ENCODE results near the gene ELF4. TPM values are rescaled to one million over a fixed set of nuclear protein-coding genes. Genes with fewer than 3 reads are reported as not detected.

ELF4 gene
- total RNA-seq, 4 donors from 2014 or later, result 4.5 to 9.5 (median 7.5) TPM

DNA sequence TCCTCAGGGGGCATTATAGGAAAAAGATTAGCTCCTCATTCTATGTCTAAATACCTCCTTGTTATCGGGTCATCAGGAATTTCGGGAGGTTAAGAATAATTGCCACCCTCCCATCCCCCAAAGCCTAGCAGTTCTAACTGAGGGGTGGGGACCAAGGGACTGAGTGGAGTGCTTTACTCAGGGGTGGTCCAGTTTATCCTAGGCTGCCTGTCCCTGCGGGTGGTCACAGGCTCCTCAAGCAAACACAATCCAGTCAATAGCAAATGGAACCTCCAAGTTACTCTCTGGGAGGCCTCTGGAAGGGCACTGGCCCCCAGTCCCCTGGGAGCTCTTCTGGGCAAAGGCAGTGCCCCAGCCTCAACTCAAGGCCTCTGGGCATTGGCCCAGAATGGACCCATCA, 6.7 kb downstream of the ELF4 start:
- no peaks in the 10 kb centered on the region for H3K9me3 ChIP-seq
- WGBS, 2 donors (ENCODE audit: low coverage in 1 of 2), result 75 to 79% methylated on average over 2 of the region's 3 CpGs
- TF ChIP-seq, protein P1, sequence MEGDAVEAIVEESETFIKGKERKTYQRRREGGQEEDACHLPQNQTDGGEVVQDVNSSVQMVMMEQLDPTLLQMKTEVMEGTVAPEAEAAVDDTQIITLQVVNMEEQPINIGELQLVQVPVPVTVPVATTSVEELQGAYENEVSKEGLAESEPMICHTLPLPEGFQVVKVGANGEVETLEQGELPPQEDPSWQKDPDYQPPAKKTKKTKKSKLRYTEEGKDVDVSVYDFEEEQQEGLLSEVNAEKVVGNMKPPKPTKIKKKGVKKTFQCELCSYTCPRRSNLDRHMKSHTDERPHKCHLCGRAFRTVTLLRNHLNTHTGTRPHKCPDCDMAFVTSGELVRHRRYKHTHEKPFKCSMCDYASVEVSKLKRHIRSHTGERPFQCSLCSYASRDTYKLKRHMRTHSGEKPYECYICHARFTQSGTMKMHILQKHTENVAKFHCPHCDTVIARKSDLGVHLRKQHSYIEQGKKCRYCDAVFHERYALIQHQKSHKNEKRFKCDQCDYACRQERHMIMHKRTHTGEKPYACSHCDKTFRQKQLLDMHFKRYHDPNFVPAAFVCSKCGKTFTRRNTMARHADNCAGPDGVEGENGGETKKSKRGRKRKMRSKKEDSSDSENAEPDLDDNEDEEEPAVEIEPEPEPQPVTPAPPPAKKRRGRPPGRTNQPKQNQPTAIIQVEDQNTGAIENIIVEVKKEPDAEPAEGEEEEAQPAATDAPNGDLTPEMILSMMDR (IDR thresholded peaks at IDR 0.05), result no peak
- no peak for TF ChIP-seq EP300 (IDR thresholded peaks at IDR 0.05)
- no peak for TF ChIP-seq POLR2AphosphoS5 (IDR thresholded peaks at IDR 0.05)
- TF ChIP-seq POLR2A (IDR thresholded peaks at IDR 0.05), result no peak
- ATAC-seq, result no peak
- no peaks in the 10 kb centered on the region for H3K36me3 ChIP-seq
- H3K4me1 ChIP-seq, result peaks cover 0 to 32% (median 0%) of the 10 kb centered on the region in 3 donors
- H3K27ac ChIP-seq, result peak overlapping the region in 1 of 4 donors; percentile 15
- H3K4me3 ChIP-seq, result no peak overlapping the region
- no peaks in the 10 kb centered on the region for H3K27me3 ChIP-seq

DNA sequence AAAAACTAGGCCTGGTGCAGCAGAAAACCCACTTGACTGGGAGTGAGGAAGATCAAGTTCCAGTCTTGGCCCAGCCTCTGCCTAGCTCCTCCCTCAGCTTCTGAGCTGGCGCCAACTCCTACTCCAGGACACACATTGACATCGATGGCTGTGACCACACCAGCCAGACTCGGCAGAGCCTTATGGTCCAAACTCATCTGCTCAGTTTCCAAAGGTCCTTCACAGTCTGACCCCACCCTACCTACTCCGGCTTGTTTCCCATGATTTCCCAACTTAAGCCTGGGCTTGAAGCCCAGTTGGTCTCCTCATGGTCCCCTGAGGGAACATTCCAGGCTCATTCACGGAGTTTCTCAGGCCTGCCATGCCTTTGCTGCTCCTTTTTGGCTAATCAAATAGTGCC, 10.1 kb downstream of the ELF4 start:
- H3K36me3 ChIP-seq, result no peaks in the 10 kb centered on the region

GRCh38 chrX:130098210-130098552, 12.1 kb downstream of the ELF4 start:
- H3K36me3 ChIP-seq, result no peaks in the 10 kb centered on the region
- H3K4me3 ChIP-seq, result no peak overlapping the region
- TF ChIP-seq POLR2A (IDR thresholded peaks at IDR 0.05), result no peak
- no peak for TF ChIP-seq POLR2AphosphoS5 (IDR thresholded peaks at IDR 0.05)
- TF ChIP-seq, protein P1 (IDR thresholded peaks at IDR 0.05), result no peak
- no peak for TF ChIP-seq EP300 (IDR thresholded peaks at IDR 0.05)
- H3K27ac ChIP-seq, result peak overlapping the region in 1 of 4 donors; percentile 24
- H3K27me3 ChIP-seq, result no peaks in the 10 kb centered on the region
- H3K9me3 ChIP-seq, result no peaks in the 10 kb centered on the region
- ATAC-seq, result no peak
- WGBS, 2 donors (ENCODE audit: low coverage in 1 of 2), result no CpG with 5 or more reads among the region's 5 CpGs
- peaks cover 0 to 23% (median 4%) of the 10 kb centered on the region in 3 donors for H3K4me1 ChIP-seq

More for the DNA sequence above, 10.1 kb downstream of the ELF4 start:
- WGBS, 2 donors (ENCODE audit: low coverage in 1 of 2), result 0 to 52% methylated on average over 1 to 3 of the region's 5 CpGs
- peak; percentile 87 for ATAC-seq
- H3K4me3 ChIP-seq, result no peak overlapping the region
- no peaks in the 10 kb centered on the region for H3K27me3 ChIP-seq
- no peaks in the 10 kb centered on the region for H3K9me3 ChIP-seq
- TF ChIP-seq EP300 (IDR thresholded peaks at IDR 0.05) (no peak), POLR2A (IDR thresholded peaks at IDR 0.05) (no peak), POLR2AphosphoS5 (IDR thresholded peaks at IDR 0.05) (peak; percentile 7)
- TF ChIP-seq, protein P1 (IDR thresholded peaks at IDR 0.05), result no peak
- H3K27ac ChIP-seq, result peak overlapping the region in 2 of 4 donors; percentile 12 to 33
- peaks cover 0 to 27% (median 4%) of the 10 kb centered on the region in 3 donors for H3K4me1 ChIP-seq

DNA sequence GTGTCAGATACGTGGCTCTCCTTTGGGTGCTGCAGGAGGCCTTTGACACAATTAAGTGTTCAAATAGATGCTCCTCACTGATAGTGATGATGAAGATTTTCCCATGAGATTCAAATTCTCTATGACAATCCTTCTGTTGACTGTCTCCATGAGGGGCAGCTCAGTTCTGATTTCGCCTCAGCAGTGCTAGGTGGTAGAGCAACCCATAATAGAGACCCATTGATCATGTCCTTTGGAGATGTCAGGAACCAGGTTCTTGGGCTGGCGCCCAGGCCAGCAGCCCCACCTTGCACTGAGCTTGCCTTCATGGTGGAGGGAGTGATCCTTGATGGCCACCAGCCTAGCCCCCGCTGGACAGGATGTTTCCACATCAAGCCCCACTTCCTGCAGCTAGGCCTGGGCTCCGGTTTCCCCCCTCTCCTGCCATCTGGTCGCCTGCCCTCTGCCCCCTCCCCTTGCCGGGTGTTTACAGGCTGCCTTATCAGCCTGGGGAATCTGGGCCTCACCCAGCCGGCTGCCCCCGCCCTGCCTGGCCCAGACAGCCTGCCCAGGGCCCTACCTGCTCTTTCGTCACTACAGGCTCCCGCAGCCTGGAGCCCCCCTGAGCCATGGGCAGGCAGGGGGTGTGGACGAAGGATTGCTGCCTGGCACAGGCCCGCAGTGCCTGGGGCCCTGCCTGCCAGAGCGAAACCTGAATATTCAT, 12.6 kb downstream of the ELF4 start:
- peak; percentile 46 for ATAC-seq
- Histone ChIP-seq H3K36me3 (no peaks in the 10 kb centered on the region), H3K9me3 (no peaks in the 10 kb centered on the region), H3K27ac (peak overlapping the region in 1 of 4 donors; percentile 24), H3K27me3 (no peaks in the 10 kb centered on the region), H3K4me3 (no peak overlapping the region), H3K4me1 (peaks cover 0 to 23% (median 4%) of the 10 kb centered on the region in 3 donors)
- TF ChIP-seq POLR2AphosphoS5 (IDR thresholded peaks at IDR 0.05) (no peak), EP300 (IDR thresholded peaks at IDR 0.05) (no peak), POLR2A (IDR thresholded peaks at IDR 0.05) (no peak)
- TF ChIP-seq, protein P1 (IDR thresholded peaks at IDR 0.05), result no peak
- WGBS, 2 donors (ENCODE audit: low coverage in 1 of 2), result 50% methylated on average over 1 of the region's 14 CpGs; no CpG with 5 or more reads in 1 of the 2 donors

Measured in gastroesophageal sphincter (tissue), 4 donors.